Testis (tissue), 2 donors: ENCODE measurements around the gene IRX4.

Experiments
- POLR2A ChIP-seq: fragments of 450-650 bp; IDR thresholded peaks from one replicate; pipeline ENCODE4 v1.6.1; 2017; ENCODE audit warnings: antibody characterized with exemption, mild to moderate bottlenecking, moderate library complexity
- TF ChIP-seq, protein P1 (sequence below), 3 experiments: fragments of 450-650 bp in 2 of 3; fragments of 200-600 bp in 1 of 3; sonication (generic) in 1 of 3; IDR thresholded peaks; one replicate each; pipeline ENCODE4 v1.5.1; 2016 to 2019; ENCODE audit warnings: antibody characterized with exemption in 3 of 3, mild to moderate bottlenecking in 2 of 3, moderate library complexity in 1 of 3

GRCh38 chr5:1831257-1831656, 51.5 kb downstream of the IRX4 start:
- TF ChIP-seq, protein P1, sequence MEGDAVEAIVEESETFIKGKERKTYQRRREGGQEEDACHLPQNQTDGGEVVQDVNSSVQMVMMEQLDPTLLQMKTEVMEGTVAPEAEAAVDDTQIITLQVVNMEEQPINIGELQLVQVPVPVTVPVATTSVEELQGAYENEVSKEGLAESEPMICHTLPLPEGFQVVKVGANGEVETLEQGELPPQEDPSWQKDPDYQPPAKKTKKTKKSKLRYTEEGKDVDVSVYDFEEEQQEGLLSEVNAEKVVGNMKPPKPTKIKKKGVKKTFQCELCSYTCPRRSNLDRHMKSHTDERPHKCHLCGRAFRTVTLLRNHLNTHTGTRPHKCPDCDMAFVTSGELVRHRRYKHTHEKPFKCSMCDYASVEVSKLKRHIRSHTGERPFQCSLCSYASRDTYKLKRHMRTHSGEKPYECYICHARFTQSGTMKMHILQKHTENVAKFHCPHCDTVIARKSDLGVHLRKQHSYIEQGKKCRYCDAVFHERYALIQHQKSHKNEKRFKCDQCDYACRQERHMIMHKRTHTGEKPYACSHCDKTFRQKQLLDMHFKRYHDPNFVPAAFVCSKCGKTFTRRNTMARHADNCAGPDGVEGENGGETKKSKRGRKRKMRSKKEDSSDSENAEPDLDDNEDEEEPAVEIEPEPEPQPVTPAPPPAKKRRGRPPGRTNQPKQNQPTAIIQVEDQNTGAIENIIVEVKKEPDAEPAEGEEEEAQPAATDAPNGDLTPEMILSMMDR (IDR thresholded peaks at IDR 0.05) = no peak
- no peak for TF ChIP-seq POLR2A
